ENCODE measurements around the gene COL12A1. TPM values are rescaled to one million over a fixed set of nuclear protein-coding genes. Genes with fewer than 3 reads are reported as not detected.
A peak's percentile ranks its signal among the peaks of the same experiment; 100 is the strongest.

COL12A1 gene
- total and polyA plus RNA-seq, 2 of the 13 experiments (the other 11 are each of a cell fraction or from before 2014, with no cell fraction given): 0.02 TPM; not detected in 1

- TF ChIP-seq CBX2 (IDR thresholded peaks at IDR 0.05; ENCODE audit: low read depth, low read length) (no peak), CBX2 (CRISPR knock-in tag; IDR thresholded peaks at IDR 0.05; ENCODE audit: low read depth) (0 out of 2 replicates have a peak, but pooled peaks have one; percentile 8), PCBP1 (IDR thresholded peaks at IDR 0.05; ENCODE audit: borderline replicate concordance, low read depth, low read length) (no peak), PHF8 (CRISPR knock-in tag; IDR thresholded peaks at IDR 0.05) (peak; percentile 86), PRMT3 (CRISPR knock-in tag; IDR thresholded peaks at IDR 0.05; ENCODE audit: borderline replicate concordance, low read depth) (peak; percentile 90; the same call in 1 of the 2 replicates), FOXC1 (CRISPR knock-in tag; IDR thresholded peaks at IDR 0.05; ENCODE audit: borderline replicate concordance) (peak; percentile 76; the same call in 1 of the 2 replicates), JARID2 (CRISPR knock-in tag; IDR thresholded peaks at IDR 0.05; ENCODE audit: insufficient replicate concordance) (no peak), ZNF530 (CRISPR knock-in tag; IDR thresholded peaks at IDR 0.05; ENCODE audit: low read depth) (no peak), MTA1 (CRISPR knock-in tag; IDR thresholded peaks at IDR 0.05; ENCODE audit: borderline replicate concordance) (no peak), ATF7-NPFF (CRISPR knock-in tag; IDR thresholded peaks at IDR 0.05; ENCODE audit: low read depth) (no peak), HOXA5 (CRISPR knock-in tag; IDR thresholded peaks at IDR 0.05) (peak; percentile 52; the same call in 1 of the 2 replicates), ATF1 (CRISPR knock-in tag; IDR thresholded peaks at IDR 0.05) (peak; percentile 88), ZNF251 (CRISPR knock-in tag; IDR thresholded peaks at IDR 0.05) (no peak), ETS1 (CRISPR knock-in tag; IDR thresholded peaks at IDR 0.05) (no peak), CREB3 (CRISPR knock-in tag; IDR thresholded peaks at IDR 0.05) (no peak), ZNF576 (CRISPR knock-in tag; IDR thresholded peaks at IDR 0.05) (no peak), ELF4 (CRISPR knock-in tag; IDR thresholded peaks at IDR 0.05; ENCODE audit: borderline replicate concordance) (peak; percentile 82; the same call in 1 of the 2 replicates), ZBTB7B (CRISPR knock-in tag; IDR thresholded peaks at IDR 0.05) (no peak), ZBTB1 (CRISPR knock-in tag; IDR thresholded peaks at IDR 0.05; ENCODE audit: borderline replicate concordance) (no peak), FOXO1 (CRISPR knock-in tag; IDR thresholded peaks at IDR 0.05) (no peak), MLXIP (CRISPR knock-in tag; IDR thresholded peaks at IDR 0.05; ENCODE audit: borderline replicate concordance) (no peak), FOSL2 (CRISPR knock-in tag; IDR thresholded peaks at IDR 0.05) (peak; percentile 55; the same call in 1 of the 2 replicates), ZNF644 (CRISPR knock-in tag; IDR thresholded peaks at IDR 0.05; ENCODE audit: low read depth) (peak; percentile 60; the same call in 1 of the 2 replicates), RORA (CRISPR knock-in tag; IDR thresholded peaks at IDR 0.05) (no peak), TOE1 (CRISPR knock-in tag; IDR thresholded peaks at IDR 0.05) (peak; percentile 11; the same call in 1 of the 2 replicates), EED (CRISPR knock-in tag; IDR thresholded peaks at IDR 0.05) (no peak)
These were observed 37.6 kb upstream of the COL12A1 start, which contains the start of gene COX7A2 (continued) for GRCh38 chr6:75243333-75244062.
